NCI-H2029 (cell line): ENCODE data around the gene LRP5.
"Not testable (repeated sequence)": the region's sequence is repeated elsewhere in the genome, so short reads cannot be mapped to it uniquely, and the experiment has no call there.

ENCODE experiments used
- DNase-seq: peaks from one replicate; lab custom pipeline; 2025; lab: John Stamatoyannopoulos, UW

The LRP5 gene

GRCh38 chr11:68282141-68282860, 30.1 kb upstream of the LRP5 start:
- no peak for DNase-seq

DNA sequence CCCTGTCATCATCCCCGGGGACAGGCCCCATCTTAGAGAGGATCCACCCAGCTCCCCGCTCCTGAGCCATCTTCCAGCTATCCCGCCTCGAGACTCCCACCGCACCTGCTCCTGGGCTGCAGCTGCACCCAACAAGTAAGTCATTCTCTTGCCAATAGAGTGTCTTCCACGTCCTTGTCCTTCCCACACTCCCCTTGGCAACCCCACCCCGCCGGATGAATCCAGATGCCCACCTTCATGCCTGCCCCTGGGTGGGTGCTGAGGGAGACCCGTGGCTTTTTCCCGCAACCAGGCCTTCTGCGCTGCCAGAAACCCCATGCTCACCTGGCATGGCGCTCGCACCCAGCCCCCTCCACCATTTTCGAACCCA, 29.5 kb upstream of the LRP5 start:
- no peak for DNase-seq

GRCh38 chr11:68284588-68284987, 27.8 kb upstream of the LRP5 start:
- DNase-seq, result not testable (repeated sequence)

- no peak for DNase-seq
These were observed 25.0 kb upstream of the LRP5 start for GRCh38 chr11:68287419-68287818.

DNA sequence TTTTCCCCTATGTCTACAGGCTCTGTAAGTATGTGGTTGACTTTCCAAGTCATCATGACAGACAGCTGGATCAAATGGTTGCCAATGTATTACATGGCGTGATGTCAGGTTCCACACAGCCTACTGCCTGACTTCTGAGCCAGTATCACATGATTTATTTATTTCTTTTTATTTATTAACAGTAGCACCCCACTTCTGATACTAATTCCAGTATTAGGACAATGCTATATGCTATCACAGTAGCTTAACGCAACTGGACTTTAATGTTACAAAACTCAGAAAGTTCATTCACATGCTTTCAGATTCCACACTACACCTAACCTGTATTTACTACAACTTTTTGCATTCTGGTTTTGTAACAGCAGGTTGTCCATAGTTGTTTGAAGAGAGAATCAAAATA, 22.9 kb upstream of the LRP5 start:
- DNase-seq, result no peak

DNA sequence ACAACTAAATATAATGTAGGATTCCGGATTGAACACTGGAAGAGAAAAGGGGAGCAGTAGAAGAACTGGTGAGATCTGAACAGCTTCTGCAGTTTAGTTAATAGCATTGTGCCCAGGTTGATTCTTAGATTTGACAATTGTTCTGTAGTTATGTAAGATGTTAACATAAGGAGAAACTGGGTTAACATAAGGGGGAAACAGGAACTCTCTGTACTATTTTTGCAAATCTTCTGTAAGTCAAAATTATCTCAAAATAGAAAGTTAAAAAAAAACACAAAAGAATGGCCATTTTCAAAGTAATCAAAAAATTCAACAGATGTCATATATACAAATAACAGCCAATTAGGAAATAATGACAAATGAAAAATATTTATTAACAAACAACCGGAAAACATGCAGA, 18.7 kb upstream of the LRP5 start:
- no peak for DNase-seq

GRCh38 chr11:68295271-68295670, 17.1 kb upstream of the LRP5 start:
- no peak for DNase-seq

DNA sequence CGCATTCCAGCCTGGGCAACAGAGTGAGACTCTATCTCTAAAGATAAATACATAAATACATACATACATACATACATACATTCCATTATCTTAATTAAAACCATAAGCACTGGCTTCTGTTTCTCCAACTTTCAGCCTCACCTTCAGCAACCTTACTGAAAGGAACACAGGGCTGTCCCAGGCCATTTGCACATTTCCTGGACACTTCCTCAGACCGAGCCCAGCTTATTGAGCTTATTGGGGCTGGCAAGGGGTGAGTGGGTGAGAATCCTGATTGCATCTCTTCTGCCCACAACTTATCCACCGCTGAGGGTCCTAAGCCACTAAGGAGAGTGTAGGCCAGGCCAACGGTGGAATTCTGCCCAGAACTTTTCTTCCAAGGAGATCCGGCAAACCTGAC, 16.5 kb upstream of the LRP5 start:
- no peak for DNase-seq

DNA sequence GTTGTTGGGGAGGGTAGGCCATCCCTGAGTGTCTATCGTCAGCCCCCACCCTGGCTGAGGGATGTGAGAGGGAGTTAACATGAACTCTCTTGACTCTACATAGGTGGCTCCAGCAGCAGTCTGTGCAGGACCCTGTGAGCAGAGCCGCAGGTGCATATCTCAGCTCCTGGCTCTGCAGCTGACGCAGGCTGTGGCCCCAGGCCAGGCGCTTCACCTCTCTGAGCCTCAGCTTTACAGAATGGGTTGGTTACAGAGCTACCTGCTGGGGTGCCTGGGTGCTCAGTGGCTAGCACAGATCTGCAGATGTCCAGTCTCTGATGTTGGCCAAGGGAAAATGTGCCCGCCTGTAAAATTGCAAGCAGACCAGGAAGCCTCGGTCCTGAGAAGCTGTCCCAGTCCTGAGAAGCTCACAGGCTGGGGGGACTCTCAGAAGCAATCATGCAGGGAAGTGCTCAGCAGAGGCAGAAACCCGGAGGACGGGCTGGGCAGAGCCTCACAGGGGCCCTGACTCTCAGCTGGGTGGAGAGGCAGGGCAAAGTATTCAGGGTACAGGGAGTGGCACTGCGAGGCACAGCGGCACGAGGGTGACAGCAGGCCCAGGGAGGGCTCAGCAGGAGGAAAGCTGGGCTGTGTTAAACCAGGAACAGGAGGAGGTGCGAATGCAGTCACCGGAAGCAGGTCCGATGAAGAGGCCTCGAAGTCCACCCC, 15.9 kb upstream of the LRP5 start:
- DNase-seq, result no peak

GRCh38 chr11:68297052-68297378, 15.4 kb upstream of the LRP5 start:
- DNase-seq, result no peak

DNA sequence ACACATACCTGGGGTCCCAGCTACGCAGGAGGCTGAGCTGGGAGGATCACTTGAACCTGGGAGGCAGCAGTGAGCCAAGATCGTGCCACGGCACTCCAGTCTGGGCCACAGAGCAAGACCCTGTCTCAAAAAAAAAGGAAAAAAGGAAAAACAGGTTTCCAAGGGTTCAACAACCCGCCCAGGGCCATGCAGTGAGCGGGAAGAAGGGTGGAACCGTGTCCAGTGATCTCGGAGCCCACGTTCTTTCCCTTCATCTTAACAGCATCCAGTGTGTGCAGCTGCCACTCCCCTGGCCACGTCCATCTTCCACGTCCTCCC, 14.9 kb upstream of the LRP5 start:
- DNase-seq, result no peak

GRCh38 chr11:68297812-68298658, 14.4 kb upstream of the LRP5 start:
- DNase-seq, result peak; percentile 28

DNA sequence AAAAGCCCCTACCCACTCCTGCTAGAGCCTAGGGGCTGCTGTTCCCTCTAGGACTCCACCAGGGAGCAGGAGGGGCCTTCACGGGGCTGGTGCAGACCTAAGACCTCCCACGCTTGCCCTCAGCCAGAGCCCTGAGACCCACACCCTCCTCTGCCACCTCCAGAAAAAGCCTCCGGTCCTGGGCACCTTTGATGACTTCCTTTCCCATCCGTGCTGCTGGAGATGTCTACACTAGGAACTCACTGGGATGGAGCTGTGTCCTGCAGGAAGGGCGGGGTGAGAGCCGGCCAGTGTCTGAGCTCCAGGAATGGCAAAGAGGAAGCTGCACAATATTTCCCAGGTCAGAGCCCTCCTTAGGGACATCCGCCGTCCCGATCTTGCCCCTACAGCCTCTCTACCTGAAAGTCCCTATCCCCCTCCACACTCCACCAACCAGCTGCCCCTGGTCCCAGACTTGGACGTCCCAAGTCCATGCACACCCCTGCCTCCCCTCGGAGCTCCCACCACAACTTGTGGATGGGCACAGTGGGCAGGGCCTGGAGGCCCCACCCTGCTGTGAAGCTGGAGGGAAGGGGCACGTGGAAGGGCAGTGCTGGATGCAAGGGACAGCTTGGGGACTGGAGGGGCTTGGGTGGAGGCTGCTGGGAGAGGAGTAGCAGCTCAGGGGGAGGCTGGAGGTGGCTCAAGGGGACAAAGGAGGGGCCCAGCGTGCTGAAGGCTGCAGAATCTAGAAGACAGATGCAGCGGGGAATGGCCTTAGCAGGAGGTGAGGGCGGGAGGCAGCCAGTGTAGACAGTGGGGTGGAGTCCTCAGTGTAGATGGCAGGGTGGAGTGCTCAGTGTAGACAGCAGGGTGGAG, 13.5 kb upstream of the LRP5 start:
- no peak for DNase-seq

GRCh38 chr11:68299517-68299879, 12.9 kb upstream of the LRP5 start:
- not testable (repeated sequence) for DNase-seq

DNA sequence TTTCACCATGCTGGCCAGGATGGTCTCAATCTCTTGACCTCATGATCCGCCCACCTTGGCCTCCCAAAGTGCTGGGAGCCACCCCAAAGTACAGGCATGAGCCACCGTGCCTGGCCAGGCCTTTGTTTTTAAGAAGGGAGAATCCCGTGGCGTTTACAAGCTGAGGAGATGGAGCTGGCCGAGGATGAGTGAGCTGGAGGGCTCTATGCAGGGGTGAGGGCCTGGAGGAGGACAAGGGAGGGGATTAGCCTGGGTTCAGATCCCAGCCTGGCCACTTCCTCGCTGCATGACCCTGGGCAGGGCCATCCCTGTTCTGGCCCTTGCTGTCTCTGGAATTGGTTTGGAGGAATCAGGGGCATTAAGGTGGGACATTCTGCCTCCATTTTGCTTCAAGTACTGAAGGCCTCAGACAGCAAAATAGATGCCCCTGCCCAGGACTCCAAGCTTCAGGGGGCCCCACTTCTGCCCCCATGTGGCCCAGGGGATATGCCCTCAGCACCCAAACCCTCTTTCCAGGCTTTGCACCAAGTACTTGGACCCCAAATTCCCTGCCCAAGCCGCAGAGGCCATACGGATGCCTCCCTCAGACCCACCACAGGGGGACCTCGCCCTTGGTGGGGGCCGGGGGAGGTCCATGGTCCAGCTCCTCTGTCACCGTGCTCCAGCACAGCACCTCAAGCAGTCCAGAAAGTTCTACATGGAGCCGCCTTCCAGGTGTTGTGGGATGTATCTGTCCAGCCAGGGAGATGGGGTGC, 12.1 kb upstream of the LRP5 start:
- DNase-seq, result no peak

DNA sequence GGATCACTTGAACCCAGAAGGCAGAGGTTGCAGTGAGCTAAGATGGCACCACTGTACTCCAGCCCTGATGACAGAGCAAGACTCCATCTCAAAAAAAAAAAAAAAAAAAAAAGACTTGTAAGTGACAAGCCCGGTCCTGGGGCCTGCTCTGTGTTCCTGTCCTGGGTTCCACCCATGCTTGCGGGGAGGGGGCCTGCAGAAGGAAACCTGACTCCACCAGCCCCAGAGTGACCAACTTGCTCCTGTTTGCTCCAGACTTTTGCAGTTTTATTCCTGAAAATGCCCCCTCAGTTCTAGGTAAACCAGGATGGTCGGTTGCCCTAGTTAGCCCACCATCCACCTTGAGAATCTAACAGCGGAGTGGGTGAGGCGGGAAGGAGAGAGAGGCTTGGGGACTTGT, 10.1 kb upstream of the LRP5 start:
- no peak for DNase-seq

DNA sequence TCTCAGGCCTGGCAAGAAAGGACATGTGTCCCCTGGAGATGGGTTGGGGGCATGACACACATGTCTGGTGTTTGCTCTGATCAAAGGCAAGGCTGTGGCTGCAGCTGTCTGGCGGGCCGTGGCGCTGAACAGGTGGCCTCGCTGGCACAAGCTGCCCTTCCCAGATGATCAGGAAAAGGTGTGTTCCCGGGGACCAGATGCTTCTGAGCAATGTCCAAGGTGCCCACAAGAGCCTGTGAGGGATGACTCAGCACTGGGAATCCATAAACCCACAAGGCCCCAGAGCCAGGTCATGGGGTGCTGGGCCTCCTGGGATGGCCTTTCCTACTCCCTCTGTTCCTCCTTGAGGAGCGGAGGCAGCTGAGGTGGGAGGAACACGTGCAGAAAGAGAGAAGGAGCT, 9.7 kb upstream of the LRP5 start:
- DNase-seq, result peak; percentile 33

DNA sequence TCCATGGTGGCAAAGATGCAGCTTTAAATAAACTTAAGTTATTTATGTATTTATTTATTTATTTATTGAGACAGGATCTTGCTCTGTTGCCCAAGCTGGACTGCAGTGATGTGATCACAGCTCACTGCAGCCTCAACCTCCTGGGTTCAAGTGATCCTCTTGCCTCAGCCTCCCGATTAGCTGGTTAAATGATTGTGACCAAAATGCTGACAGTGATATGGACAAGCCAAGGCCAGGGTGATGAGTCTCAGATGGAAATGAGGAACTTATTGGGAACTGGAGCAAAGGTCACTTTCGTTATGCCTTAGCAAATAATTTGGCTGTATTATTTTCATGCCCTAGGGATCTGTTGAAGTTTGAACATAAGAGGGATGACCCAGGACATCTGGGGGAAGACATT, 9.3 kb upstream of the LRP5 start:
- DNase-seq, result no peak

DNA sequence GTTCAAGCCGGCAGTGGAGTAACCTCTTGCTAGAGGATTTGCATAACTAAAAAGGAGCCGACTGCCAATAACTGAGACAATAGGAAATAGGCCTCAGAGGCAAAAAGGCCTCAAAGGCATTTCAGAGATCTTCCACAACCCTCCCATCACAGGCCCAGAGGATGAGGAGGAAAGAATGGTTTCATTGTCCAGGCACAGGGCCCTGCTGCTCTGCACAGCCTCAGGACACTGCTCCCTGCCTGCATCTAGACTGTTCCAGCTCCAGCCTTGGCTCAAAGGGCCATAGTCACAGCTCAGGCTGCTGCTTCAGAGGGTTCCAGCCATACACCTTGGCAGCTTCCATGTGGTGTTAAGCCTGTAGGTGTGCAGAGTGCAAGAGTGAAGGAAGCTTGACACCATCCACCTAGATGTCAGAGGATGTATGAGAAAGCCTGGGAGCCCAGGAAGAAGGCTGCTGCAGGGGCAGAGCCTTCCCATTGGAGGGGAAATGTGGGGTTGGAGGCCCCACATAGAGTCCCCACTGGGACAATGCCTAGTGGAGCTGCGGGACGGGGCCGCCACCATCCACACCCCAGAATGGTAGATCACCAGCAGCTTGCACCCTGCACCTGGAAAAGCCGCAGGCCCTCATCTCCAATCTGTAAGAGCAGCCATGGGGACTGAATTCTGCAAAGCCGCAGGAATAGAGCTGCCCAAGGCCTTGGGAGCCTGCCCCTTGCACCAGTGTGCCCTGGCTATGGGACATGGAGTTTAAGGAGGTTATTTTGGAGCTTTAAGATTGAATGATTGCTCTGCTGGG, 8.2 kb upstream of the LRP5 start:
- no peak for DNase-seq

GRCh38 chr11:68306636-68307035, 5.8 kb upstream of the LRP5 start:
- no peak for DNase-seq

DNA sequence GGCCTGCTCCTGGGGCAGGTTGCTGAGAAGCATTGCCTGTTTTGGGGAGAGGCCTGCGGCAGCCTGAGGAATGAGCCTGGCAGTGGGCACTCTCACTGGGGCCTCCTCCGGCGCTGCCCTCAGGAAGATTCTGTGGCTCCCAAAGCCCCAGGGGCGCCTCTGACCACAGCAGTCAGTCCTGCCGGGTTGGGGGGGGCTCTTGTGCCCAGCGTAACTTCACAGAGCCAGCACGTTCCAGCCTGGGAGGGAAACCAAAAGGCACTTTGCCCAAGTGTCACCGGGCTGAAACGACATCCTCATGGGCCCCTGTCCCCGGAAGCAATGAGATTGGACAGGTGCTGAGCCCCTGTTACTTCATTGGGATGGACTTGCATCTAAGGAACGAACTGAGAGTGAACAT, 4.3 kb upstream of the LRP5 start:
- no peak for DNase-seq
